HG02623 (cell line): Measurements from ENCODE around the gene LAMP2.

Experiments used
- ATAC-seq: cut with Tn5 transposase; IDR thresholded peaks from one replicate; pipeline ENCODE4 v1.9.1; 2021; ENCODE audit warnings: moderate library complexity; ENCODE audit not compliant: unreplicated experiment

Gene LAMP2

GRCh38 chrX:120457766-120458180 is 11.3 kb downstream of the LAMP2 start:
- peak; percentile 96 for ATAC-seq

DNA sequence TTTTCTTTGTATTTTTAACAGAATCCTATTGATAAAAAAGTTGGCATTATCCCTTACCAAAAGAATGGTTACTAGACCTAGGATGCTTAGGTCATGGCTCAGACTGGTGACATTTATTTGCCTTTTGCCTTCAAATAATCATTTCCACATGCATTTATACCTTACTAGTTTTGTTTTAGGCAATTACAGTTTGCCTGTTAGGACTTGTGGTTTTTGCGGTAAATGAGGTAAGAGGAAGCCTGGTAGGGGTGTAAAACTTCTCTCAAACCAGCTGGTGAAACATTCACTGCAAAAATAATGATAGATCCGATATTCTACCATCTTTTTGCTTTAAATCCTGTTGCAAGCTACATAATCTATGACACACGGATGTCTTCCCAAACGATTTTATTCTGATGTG is 12.1 kb downstream of the LAMP2 start:
- no peak for ATAC-seq

DNA sequence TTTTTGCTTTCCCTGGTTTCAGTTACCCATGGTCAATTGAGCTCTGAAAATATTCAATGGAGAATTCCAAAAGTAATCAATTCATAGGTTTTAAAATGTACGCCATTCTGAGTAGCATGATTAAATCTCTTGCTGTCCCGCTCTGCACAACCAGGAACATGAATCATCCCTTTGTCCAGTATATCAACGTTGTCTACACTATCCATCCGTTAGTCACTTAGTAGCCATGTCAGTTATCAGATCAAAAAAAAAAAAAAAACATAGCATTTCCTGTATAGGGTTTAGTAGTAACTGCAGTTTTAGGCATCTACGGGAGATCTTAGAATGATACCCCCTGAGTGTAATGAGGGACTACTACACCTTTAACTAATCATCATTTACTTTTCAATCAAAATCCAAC is 15.1 kb downstream of the LAMP2 start:
- no peak for ATAC-seq

GRCh38 chrX:120452131-120452530 is 17.0 kb downstream of the LAMP2 start:
- ATAC-seq: no peak

DNA sequence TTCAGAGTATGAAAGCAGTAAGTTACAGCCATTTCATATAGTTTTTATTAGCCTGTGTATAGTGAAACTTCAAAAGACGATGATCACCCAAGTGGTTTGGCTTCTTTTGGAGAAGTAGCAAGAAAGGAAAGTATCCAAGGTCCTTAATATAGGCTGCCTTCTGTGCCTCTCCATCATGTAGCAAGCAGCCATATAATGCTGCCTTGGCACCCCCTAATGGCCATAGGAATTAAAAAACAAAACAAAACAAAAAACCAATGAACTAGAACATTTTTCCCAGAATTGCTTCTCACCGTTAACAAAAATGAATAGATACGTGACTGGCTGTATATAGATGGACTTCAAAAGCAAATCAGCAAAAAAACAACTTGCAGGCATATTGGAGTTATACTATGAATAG is 18.9 kb downstream of the LAMP2 start:
- ATAC-seq: no peak

DNA sequence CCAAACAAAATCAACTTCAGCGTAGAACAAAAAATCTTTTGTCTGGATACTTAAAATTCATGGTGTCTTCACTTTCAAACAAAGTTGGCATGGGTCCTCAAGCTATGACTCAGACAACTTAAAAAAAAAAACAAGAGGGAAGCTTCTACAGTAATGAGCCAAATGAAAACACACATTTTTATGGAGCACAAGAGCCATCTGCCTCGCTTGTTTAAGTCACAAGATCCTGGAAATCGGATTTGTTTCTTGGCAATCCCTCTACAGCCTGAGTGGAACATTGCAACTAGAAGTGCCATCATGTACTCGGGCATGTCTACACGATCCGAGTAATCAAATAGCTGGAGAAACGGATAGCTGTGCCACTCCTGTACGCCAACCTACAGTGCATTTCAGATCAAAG is 22.6 kb downstream of the LAMP2 start:
- ATAC-seq: no peak

GRCh38 chrX:120439921-120440320 is 29.2 kb downstream of the LAMP2 start:
- no peak for ATAC-seq

DNA sequence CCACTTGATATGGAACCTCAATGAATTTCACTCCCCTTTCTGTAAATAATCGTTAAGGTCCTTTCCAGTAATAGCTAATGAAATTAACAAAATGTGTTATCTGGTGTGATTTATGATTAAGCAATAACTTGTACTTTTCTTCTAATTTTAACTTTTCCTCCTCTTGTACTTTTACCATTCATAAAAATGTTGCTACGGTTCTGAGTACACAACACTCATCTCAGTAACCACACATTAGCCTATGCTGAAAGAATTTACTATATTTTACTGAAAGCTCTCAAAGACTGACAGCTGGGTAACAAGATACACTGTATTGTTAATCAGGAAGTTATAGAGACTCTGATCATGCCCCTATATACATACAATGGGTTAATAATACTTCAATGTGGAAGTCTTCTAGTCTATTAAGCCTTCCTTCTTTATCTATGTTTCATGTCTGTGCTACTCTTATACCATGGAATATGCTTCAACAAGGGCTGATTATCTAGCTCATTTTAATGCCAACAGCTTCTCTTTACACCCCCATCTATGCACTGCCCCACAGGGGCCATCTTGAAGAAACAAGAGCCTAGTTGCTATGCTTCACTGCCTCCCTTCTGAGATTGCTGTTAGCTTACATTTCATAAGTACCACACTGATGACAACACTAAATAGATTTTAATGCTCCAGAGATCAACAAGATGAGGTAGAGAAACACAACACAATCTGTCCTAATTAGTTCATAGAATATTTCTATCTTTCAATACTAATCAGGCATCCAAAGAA is 39.1 kb downstream of the LAMP2 start:
- no peak for ATAC-seq

- ATAC-seq: no peak
Observed at GRCh38 chrX:120428309-120428708, 40.8 kb downstream of the LAMP2 start.

- ATAC-seq: no peak
Observed at GRCh38 chrX:120426599-120426998, 42.5 kb downstream of the LAMP2 start.

DNA sequence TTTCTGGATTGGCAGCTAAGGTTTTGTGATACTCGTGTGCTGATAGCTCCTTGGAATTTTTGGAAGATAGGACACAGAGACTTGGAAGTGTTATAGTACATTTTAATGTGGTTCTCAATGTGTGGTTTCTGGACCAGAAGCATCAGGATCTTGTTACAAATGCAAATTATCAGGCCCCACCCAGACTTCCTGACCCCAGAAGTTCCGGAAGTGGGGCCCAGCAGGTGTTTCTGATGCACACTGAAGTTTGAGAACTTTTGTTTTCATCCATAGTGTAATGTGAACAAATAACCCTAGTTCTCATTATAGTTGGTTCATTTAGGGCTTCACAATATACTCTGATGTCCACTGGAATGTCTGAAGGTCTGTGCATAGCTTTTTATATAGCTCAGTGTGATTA is 49.6 kb downstream of the LAMP2 start:
- peak; percentile 68 for ATAC-seq

DNA sequence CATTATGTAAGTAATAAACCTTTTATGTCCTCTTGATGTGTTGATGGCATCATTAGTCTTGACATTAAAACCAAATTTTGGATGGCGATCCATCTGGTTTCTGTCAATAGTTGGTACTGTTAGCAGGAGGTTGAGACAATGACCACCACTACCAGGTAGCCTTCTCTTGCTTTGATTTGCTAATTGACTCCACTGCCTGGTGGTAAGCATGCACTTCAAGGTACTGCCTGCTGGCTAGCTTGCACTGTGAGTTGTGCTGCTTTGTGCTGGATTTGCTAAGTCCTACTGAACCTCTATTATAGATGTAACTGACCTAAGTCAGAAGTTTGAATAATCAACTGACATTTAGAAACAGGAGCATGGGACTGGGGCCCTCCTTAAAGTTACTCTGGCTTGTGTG is 60.9 kb downstream of the LAMP2 start:
- ATAC-seq: no peak

DNA sequence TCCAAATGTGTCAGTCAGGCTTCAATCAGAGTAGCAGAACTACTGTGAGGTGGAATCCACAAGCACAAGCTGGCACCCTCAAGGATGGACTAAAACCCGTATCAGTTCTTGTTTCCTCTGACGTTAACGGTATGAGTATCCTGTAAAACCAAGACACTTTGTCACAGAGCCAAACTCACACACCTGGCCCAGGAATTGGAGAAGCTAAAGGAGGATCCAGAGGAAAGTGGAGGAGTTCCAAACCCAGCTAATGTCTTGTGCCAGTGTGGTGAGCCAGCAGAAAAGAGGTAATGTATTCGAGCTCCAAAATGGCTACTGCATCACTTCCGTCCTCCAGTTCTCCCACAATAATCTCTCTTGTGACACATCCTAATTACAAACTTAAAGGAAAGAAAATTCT is 62.5 kb downstream of the LAMP2 start:
- ATAC-seq: no peak

DNA sequence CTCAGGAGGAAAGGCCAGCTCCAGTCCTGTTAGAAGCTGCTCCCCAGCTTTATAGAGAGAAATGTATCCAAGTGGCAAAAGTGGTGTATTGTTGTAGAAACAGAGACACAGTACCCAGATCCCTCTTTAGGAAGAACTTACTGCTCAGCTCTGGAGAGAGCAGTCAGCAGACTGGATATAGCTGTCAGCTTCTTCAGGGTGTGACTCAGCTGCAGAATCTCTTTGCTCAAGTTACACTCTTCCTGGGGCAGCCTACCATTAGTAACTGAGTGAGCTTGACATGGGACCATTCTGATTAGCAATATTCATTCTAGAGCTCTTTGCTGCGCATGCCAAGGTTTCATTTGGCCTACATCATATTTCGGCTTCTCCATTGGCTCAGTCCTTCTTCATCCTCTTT is 66.7 kb downstream of the LAMP2 start:
- no peak for ATAC-seq

DNA sequence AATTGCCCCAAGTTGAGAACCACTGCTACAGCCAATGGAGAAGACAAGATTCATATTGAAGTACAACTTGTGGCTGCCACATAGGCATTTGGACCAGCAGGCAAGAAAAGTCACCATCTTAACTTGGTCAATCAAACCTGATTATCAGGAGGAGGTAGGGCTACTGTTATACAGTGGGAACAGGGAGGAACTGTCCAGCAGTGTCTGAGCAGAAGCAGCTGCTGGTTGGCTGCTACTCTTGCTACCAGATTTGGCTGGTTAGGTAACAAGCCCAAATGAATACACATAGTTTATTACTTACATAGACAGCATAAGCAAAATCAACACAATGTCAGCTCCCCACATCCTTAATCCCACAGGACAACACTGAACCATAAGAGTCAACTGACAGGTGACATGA is 67.8 kb downstream of the LAMP2 start:
- ATAC-seq: no peak

DNA sequence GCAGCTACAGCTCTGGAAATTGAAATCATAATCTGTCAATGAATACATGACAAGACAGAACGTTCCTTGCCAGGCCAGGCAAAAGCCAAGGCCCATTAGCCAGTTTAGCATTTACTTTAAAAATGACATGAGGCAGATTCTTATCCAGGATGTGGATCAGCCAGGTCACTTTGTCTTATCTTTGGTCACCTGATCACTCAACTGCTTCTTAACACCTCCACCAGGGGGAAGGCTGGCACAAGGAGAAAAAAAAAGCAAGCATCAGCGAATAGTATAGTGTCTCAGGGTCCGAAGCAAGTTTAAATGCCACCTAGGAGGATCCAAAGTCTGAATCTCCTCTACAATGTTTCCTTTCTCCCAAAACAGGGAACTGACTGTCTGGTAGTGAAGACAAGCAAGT is 88.4 kb downstream of the LAMP2 start:
- ATAC-seq: no peak

- ATAC-seq: no peak
Observed at GRCh38 chrX:120379937-120380681, 89.0 kb downstream of the LAMP2 start.

DNA sequence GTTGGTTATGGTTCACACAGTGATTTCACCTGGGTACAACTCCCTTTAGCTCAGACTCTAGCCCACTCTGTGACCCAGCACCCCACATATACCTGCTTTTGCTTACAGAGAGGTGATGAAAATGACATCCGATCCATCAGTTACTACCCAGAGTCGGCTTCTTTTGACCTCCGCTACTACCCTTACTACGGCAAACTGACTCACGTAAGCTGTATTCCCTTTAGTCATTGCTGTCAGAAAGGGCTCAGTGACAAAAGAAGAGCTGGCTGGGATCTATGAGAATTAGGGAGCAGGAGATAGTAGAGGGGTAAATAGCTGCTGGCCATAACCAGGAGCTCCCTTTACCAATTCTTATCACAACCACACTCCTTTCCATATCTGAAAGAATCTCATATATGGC is 90.5 kb downstream of the LAMP2 start:
- ATAC-seq: no peak
